H1 (cell line): Measurements from ENCODE around the gene UBB. TPM values are rescaled to one million over a fixed set of nuclear protein-coding genes. Genes with fewer than 3 reads are reported as not detected.
"Not testable (repeated sequence)": the region's sequence is repeated elsewhere in the genome, so short reads cannot be mapped to it uniquely, and the experiment has no call there.

Experiments used
- CTCF ChIA-PET: fragments of 300-600 bp; sonication (Branson Sonifier 250); formaldehyde crosslinking; loops from one replicate; lab custom pipeline; 2021; ENCODE audit not compliant: partially characterized antibody; lab: Charles Lee
- POLR2A ChIA-PET: fragments of 300-600 bp; sonication (Branson Sonifier 250); formaldehyde crosslinking; loops from one replicate; lab custom pipeline; 2021; ENCODE audit warnings: inconsistent platforms; ENCODE audit not compliant: partially characterized antibody; lab: Charles Lee
- DNase-seq, 2 experiments: peaks; one replicate each; pipeline versions ENCODE4 v3.0.0 to v3.0.0-alpha.2; 2010 to 2022; ENCODE audit warnings: low spot score in 2 of 2, low read depth in 1 of 2, mixed read lengths in 1 of 2
- FAIRE-seq: peaks from 2 replicates; lab custom pipeline; 2011; peaks lifted over from hg19 to GRCh38; lab: Jason Lieb, UNC
- H2AFZ ChIP-seq: 2 replicates; pipeline ENCODE4 v1.8.1; 2012; ENCODE audit warnings: low read length, inconsistent platforms
- H2AK5ac ChIP-seq: 2 replicates; pipeline ENCODE4 v1.6.1; 2013; ENCODE audit warnings: low read depth, low read length
- H2BK120ac ChIP-seq: replicated peaks from 2 replicates; pipeline ENCODE3; 2013; ENCODE audit warnings: low read depth, low read length, inconsistent platforms
- H2BK12ac ChIP-seq: 2 replicates; pipeline ENCODE4 v1.6.1; 2013; ENCODE audit warnings: low read depth, low read length
- H2BK15ac ChIP-seq: 2 replicates; pipeline ENCODE4 v1.6.1; 2013; ENCODE audit warnings: low read length
- H2BK20ac ChIP-seq: 2 replicates; pipeline ENCODE4 v1.6.1; 2013; ENCODE audit warnings: low read length
- H2BK5ac ChIP-seq: 2 replicates; pipeline ENCODE4 v1.6.1; 2013; ENCODE audit warnings: low read depth, low read length
- H3K14ac ChIP-seq: 2 replicates; pipeline ENCODE4 v1.6.1; 2013; ENCODE audit warnings: inconsistent platforms; ENCODE audit not compliant: insufficient read length
- H3K18ac ChIP-seq: 2 replicates; pipeline ENCODE4 v1.6.1; 2013; ENCODE audit warnings: low read length; ENCODE audit errors: extremely low read depth
- H3K23ac ChIP-seq: 2 replicates; pipeline ENCODE4 v1.6.1; 2013; ENCODE audit warnings: inconsistent platforms; ENCODE audit not compliant: insufficient read length
- H3K23me2 ChIP-seq: 2 replicates; pipeline ENCODE4 v1.6.1; 2013; ENCODE audit warnings: low read depth, low read length
- H3K27ac ChIP-seq: 2 replicates; pipeline ENCODE4 v1.6.1; 2011; ENCODE audit warnings: low read depth, low read length, inconsistent platforms
- H3K27me3 ChIP-seq, 4 experiments: replicated peaks in 1 of 4; 1 replicate in 1 of 4; 2 replicates in 3 of 4; pipeline versions ENCODE4 v1.6.1 to v1.8.1; 2011 to 2013; ENCODE audit warnings: low read length in 3 of 4, mild to moderate bottlenecking in 3 of 4, inconsistent platforms in 2 of 4, mixed read lengths in 2 of 4, moderate library complexity in 1 of 4; ENCODE audit not compliant: control insufficient read depth in 3 of 4, insufficient read depth in 3 of 4; ENCODE audit errors: extremely low read depth in 1 of 4
- H3K36me3 ChIP-seq, 4 experiments: 2 replicates each; pipeline versions ENCODE4 v1.6.1 to v1.8.1; 2011 to 2013; ENCODE audit warnings: mild to moderate bottlenecking in 4 of 4, low read length in 3 of 4, moderate library complexity in 2 of 4, control low read depth in 1 of 4, inconsistent platforms in 1 of 4; ENCODE audit not compliant: insufficient read depth in 4 of 4, control insufficient read depth in 2 of 4
- H3K4ac ChIP-seq: replicated peaks from 2 replicates; pipeline ENCODE3; 2013; ENCODE audit warnings: low read length, low read depth, mixed read lengths, inconsistent platforms; ENCODE audit not compliant: insufficient read length
- H3K4me1 ChIP-seq, 4 experiments: replicated peaks in 1 of 4; 1 replicate in 1 of 4; 2 replicates in 3 of 4; pipeline versions ENCODE4 v1.6.1 to v1.8.1; 2011 to 2013; ENCODE audit warnings: low read length in 3 of 4, inconsistent platforms in 2 of 4, mixed read lengths in 1 of 4; ENCODE audit not compliant: insufficient read depth in 4 of 4, control insufficient read depth in 3 of 4
- H3K4me2 ChIP-seq, 2 experiments: 2 replicates each; pipeline versions ENCODE4 v1.6.1 to v1.8.1; 2011 to 2013; ENCODE audit warnings: low read depth in 2 of 2, low read length in 2 of 2, control low read depth in 1 of 2, inconsistent platforms in 1 of 2, mild to moderate bottlenecking in 1 of 2; ENCODE audit not compliant: insufficient read depth in 1 of 2
- H3K4me3 ChIP-seq, 4 experiments: fragments of 200-600, 300-600 bp in 1 of 4; sonication (generic), shearing (Covaris generic), sonication (Bioruptor Twin) in 1 of 4; 2 replicates each; pipeline versions ENCODE4 v1.5.1 to v1.8.1; 2011 to 2016; ENCODE audit warnings: low read length in 4 of 4, low read depth in 3 of 4, control low read depth in 2 of 4, inconsistent platforms in 2 of 4, mild to moderate bottlenecking in 2 of 4, mixed read lengths in 1 of 4, moderate library complexity in 1 of 4; ENCODE audit not compliant: insufficient read depth in 2 of 4; ENCODE audit errors: extremely low read depth in 1 of 4
- H3K56ac ChIP-seq: replicated peaks from 2 replicates; pipeline ENCODE3; 2013; ENCODE audit warnings: low read depth, mild to moderate bottlenecking, mixed read lengths, low read length, inconsistent platforms; ENCODE audit not compliant: insufficient read length
- H3K79me1 ChIP-seq: 2 replicates; pipeline ENCODE4 v1.6.1; 2013; ENCODE audit warnings: low read depth, low read length, control low read depth
- H3K79me2 ChIP-seq, 2 experiments: 2 replicates each; pipeline versions ENCODE4 v1.6.1 to v1.8.1; 2012 to 2013; ENCODE audit warnings: low read length in 2 of 2, mild to moderate bottlenecking in 2 of 2, inconsistent platforms in 1 of 2; ENCODE audit not compliant: insufficient read depth in 2 of 2, control insufficient read depth in 1 of 2
- H3K9ac ChIP-seq, 4 experiments: replicated peaks in 1 of 4; 1 replicate in 1 of 4; 2 replicates in 3 of 4; pipeline versions ENCODE4 v1.6.1 to v1.8.1; 2011 to 2013; ENCODE audit warnings: low read depth in 3 of 4, low read length in 3 of 4, control low read depth in 2 of 4, mild to moderate bottlenecking in 2 of 4, moderate library complexity in 2 of 4, inconsistent platforms in 1 of 4; ENCODE audit errors: extremely low read depth in 1 of 4
- H3K9me3 ChIP-seq, 2 experiments: 2 replicates each; pipeline versions ENCODE4 v1.6.1 to v1.8.1; 2012 to 2013; ENCODE audit warnings: mild to moderate bottlenecking in 2 of 2, moderate library complexity in 2 of 2, control low read depth in 1 of 2, inconsistent platforms in 1 of 2, low read depth in 1 of 2, low read length in 1 of 2, mixed read lengths in 1 of 2; ENCODE audit not compliant: insufficient read depth in 2 of 2
- H4K20me1 ChIP-seq, 2 experiments: replicated peaks in 1 of 2; 2 replicates each; pipeline versions ENCODE3 to v1.8.1; 2011 to 2013; ENCODE audit warnings: inconsistent platforms in 2 of 2, low read length in 2 of 2, mild to moderate bottlenecking in 1 of 2; ENCODE audit not compliant: insufficient read depth in 2 of 2, control insufficient read depth in 1 of 2
- H4K5ac ChIP-seq: 2 replicates; pipeline ENCODE4 v1.6.1; 2013; ENCODE audit warnings: low read length, low read depth, mixed read lengths, inconsistent platforms; ENCODE audit not compliant: insufficient read length
- H4K8ac ChIP-seq: 2 replicates; pipeline ENCODE4 v1.8.0; 2013; ENCODE audit warnings: mild to moderate bottlenecking, moderate library complexity, low read length, inconsistent platforms; ENCODE audit not compliant: insufficient read depth; ENCODE audit errors: extremely low read depth
- H4K91ac ChIP-seq: replicated peaks from 2 replicates; pipeline ENCODE3; 2013; ENCODE audit warnings: low read length, mixed read lengths, inconsistent platforms; ENCODE audit not compliant: insufficient read length
- USF2 ChIP-seq: IDR thresholded peaks from 2 replicates; pipeline ENCODE4 v1.6.1; 2011; ENCODE audit warnings: low read length, improper control_type of control experiment
- WGBS, 2 experiments: shearing (Covaris generic) in 1 of 2; methylation state at CpG; one replicate each; pipeline versions ENCODE4 v1.1.6 to v1.1.7; 2013 to 2015; ENCODE audit warnings: low lambda C conversion rate in 2 of 2, mixed read lengths in 2 of 2, inconsistent platforms in 1 of 2, low coverage in 1 of 2, missing lambda C conversion rate in 1 of 2; ENCODE audit not compliant: insufficient replicate concordance in 2 of 2, insufficient coverage in 1 of 2, insufficient read length in 1 of 2; ENCODE audit errors: extremely low coverage in 1 of 2, missing lambda C conversion rate in 1 of 2; 5-methylcytosine and 5-hydroxymethylcytosine counted together
- polyA plus RNA-seq, 7 experiments: library from polyadenylated mRNA; depleted of rRNA in 3 of 7; stranded (reverse) in 5 of 7; unstranded in 2 of 7; fragments of >200 nt in 5 of 7; fragments of 200-250 nt in 2 of 7; gene quantifications; 1 replicate in 5 of 7; 2 replicates in 1 of 7; 4 replicates in 1 of 7; pipeline versions ENCODE4 v1.2.1 to v1.2.3, GENCODE V29; 2011 to 2013; ENCODE audit warnings: missing spikeins in 2 of 7, mixed read lengths in 2 of 7
- total RNA-seq: library from RNA; stranded (reverse); fragmentation: NEBNext Ultra II Directional; extraction: Animal tissue kit (Norgen Biotek cat#: 25700); gene quantifications from 2 replicates; pipeline ENCODE4 v1.2.1, GENCODE V29; 2021

UBB gene
- total and polyA plus RNA-seq, 2 of the 8 experiments (the other 6 are each of a cell fraction or from before 2014, with no cell fraction given): 1,597 to 1,605 TPM

DNA sequence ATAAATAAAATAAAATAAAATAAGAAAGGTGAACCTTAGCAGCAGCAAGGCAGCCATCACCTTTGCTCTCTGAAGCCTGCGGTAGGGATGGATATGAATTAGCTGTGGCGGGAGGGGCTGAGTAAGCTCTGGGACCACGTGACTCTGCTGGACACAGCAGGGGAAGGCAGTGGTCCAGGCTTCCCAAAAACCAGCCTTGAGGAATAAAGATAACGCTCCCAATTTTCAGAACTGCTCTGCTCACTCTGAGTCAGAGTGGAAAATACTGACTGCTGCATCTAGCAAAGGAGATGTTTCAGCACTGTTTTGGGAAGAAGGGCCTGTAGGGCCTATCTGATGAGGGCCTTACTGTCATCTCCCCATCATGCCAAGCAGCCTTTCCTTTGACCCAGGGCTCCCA, 15.0 kb downstream of the UBB start:
- not testable (repeated sequence) for H2BK5ac ChIP-seq, H3K56ac ChIP-seq, H3K23ac ChIP-seq, H2BK120ac ChIP-seq, H2BK15ac ChIP-seq, H3K4me1 ChIP-seq, H3K4me2 ChIP-seq, H2AFZ ChIP-seq, H3K79me2 ChIP-seq, H4K91ac ChIP-seq, H3K4ac ChIP-seq, FAIRE-seq, H3K27me3 ChIP-seq, H3K79me1 ChIP-seq, H4K8ac ChIP-seq, H3K23me2 ChIP-seq, H3K18ac ChIP-seq, H2BK20ac ChIP-seq, H2BK12ac ChIP-seq, H3K9ac ChIP-seq, H3K9me3 ChIP-seq, H3K27ac ChIP-seq, H2AK5ac ChIP-seq, H3K14ac ChIP-seq, DNase-seq, H3K36me3 ChIP-seq, H4K20me1 ChIP-seq, H3K4me3 ChIP-seq, H4K5ac ChIP-seq
- TF ChIP-seq USF2: peak; percentile 25; the same call in 1 of the 2 replicates
- WGBS, 2 experiments: 86% methylated on average over 4 of the region's 4 CpGs; no CpG with 5 or more reads in 1 of the 2 experiments
- ChIA-PET CTCF (interaction anchor here (0.6 to 2.3 kb wide), 4 partner anchors 8 to 32 kb away, joined by 4 to 10 read pairs (median 4); partner anchors contain the start of gene TRPV2), POLR2A (interaction anchor here (1.1 to 4.2 kb wide), 3 partner anchors 12 to 48 kb away, joined by 4 to 12 read pairs (median 7); partner anchors contain the start of gene UBB)
